Amniotic stem cell (primary cell): ENCODE results near the gene SDC4.
"Not testable (repeated sequence)": the region's sequence is repeated elsewhere in the genome, so short reads cannot be mapped to it uniquely, and the experiment has no call there.

Experiments used
- DNase-seq: peaks from one replicate; lab custom pipeline; 2025; lab: John Stamatoyannopoulos, UW

SDC4 gene

DNA sequence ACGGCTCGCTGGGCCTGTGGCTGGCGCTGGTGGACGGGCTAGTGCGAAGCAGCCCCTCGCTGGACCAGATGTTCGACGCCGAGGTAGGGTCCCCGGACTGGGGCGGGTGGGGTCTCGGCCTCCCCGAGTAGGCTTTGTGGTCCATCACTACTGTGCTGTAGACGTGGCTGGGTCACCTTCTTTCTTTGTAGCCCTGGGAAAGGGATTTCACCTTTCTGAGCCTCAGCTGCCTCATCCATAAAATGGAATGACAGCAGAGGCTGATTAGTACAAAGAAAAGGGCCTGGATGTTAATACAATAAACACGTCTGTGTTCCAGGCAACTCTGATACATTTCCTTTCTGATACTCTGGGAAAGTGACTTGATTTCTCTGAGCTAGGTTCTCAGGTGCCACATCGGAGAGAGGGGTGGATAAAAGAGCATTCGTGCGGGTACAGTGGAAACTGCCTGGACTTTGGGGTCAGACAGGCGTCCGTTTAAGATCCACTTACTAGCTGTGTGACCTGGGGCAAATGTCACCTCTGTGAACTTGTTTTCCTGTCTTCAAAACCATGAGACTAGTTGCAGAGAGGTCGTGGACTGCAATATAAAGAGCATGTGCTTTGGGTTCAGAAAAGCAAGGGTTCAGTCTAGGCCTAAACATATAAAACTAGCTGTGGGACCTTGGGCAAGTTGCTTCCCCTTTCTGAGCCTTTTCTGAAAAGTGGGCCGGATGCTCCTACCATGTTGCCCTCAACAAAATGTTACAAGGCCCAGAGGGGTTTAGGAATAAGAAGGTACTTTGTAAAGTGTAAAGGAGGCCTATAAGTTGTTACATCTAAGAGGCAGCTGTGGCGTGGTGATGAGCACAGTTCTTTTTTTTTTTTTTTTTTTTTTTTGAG lies 15.6 kb upstream of the SDC4 start:
- no peak for DNase-seq

DNA sequence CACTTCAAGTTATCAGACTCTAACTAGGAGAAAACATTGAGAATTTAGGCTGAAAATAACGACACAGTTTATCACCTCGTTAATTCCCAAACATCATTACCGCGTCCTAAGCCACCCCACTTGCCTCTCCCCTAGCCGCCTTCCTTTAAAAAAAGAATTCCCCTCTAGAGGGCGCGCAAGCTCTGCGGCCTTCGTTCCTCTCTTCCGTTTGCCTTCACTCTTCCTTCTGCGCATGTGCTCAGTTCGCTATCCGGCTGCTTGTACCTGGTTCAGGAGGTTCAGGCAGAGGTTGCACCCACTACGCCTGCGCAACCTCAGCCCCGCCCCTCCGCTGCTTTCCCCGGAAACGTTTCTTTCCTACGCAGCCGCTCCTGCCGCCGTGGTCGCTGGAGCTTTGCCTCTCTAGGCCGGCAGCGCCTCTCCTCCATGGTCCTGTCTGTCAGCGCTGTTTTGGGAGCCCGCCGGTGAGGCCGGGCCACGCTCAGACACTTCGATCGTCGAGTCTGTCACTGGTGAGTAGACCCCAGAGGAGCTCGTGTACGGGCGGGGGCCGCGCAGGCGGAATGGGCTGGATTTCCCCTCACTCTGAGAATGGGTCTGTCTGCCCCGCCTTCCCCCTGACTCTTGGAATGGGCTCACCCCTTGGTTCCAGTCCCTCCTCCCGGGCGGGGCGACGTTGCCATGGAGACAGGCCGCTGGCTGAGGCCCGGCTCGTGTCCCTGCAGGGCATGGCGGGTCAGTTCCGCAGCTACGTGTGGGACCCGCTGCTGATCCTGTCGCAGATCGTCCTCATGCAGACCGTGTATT lies 14.8 kb upstream of the SDC4 start, which contains the start of gene SYS1:
Gene SYS1, plus strand, starts transcription at position 353 of the 807 bp plus-strand sequence. Its CDS starts 376 bp downstream, at position 729.
- peak; percentile 94 for DNase-seq

DNA sequence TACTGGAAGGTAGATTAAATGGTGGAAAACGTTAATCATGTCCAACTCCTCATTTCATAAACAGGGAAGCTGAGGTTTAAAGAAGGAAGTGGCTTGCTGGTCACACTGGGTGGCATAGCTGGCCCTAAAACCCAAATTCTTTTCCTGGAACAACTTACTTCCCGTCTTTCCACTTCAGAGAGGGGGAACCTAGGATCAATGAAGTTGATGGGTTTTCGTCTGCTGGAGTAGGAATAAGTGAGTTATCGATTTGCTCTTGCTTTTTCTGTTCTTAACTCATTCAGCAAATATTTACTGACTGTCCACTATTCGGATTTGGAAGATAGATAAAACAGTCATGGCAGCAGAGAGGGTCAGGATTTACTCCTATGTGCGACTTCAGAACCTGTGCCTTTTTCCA lies 13.6 kb upstream of the SDC4 start:
- no peak for DNase-seq

DNA sequence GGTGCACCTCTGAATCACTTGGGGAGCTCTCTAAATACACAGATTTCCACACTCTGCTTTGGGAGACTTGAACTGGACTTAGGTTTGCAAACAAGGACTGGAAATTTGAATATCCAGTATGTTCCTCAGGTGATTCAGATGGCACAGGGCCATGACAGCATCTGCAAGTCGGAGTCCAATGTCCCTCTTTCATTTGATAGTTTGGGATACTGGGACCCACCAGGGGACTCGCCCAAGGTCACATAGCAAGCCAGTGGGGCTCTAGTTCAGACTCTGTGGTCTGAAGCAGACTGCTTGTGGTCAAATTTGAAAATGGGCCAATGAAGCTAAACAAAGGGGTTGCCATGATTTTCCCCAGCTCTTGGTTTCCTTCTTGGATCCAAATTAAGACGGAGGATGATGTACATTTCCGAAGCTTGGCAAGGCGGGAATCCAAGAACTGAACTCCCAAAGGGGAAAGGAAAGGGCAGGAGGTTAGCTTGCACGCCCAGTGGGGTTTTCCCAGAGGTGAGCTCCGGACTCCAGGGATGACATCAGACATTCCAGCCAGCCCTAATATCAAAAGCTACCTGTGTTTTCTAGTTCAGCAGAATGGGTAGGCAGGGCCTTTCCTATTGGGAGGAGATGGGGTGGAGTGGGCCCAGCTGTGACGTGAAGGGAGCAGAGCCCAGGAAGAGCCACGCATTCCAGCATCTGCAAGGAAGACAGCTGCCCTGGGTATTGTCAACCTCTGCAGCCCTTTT lies 11.4 kb upstream of the SDC4 start:
- DNase-seq, result no peak

DNA sequence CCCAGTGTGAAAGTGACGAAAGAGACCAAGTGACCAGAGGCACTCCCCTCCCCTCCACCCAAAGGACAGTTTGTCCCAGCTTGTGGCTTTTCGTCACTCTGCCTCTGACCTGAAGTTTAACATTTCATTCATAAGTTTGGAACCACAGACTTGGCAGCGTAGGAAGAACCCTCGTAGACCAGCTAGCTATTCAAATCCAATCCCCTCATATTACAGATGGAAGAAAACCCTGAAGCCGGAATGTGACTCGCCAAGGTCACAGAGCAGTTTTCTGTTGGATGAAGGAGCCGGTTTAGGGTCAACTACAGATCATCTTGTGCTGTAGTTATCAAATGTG lies 10.8 kb upstream of the SDC4 start:
- DNase-seq, result no peak

DNA sequence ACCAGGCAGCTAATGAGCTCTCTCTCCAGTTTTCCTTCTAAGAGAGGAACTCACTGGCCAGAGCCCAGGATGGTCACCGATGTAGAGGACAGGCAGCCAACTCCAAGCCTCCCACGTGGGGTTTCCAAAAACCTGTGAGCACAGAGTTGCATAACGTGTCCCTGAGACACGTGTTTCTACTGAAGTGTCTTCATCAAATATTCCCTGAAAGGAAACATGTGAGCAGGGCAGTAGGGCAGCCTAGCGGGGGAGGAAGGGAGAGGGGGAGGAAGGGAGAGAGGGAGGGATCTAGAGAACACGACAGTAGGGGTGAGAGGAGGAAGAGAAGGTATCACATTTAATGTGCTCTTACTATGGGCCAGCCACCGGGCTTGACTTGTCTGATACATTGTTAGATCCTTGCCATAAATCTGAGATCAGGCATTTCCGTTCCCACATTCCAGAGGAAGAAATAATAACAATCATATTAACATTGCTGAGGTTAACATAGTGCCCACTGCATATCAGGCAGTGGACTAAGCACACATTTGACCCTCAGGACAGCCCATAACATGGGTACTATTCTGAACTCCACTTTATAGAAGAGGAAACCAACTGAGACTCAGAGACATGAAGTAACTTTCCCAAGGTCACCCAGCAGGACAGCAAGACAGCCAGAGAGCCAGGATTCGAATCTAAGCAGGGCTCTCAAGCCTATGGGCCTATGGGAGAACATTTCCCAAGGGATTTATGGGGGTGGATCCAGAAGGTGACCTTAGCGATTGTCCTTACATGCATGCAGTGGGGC lies 10.3 kb upstream of the SDC4 start:
- DNase-seq, result no peak

DNA sequence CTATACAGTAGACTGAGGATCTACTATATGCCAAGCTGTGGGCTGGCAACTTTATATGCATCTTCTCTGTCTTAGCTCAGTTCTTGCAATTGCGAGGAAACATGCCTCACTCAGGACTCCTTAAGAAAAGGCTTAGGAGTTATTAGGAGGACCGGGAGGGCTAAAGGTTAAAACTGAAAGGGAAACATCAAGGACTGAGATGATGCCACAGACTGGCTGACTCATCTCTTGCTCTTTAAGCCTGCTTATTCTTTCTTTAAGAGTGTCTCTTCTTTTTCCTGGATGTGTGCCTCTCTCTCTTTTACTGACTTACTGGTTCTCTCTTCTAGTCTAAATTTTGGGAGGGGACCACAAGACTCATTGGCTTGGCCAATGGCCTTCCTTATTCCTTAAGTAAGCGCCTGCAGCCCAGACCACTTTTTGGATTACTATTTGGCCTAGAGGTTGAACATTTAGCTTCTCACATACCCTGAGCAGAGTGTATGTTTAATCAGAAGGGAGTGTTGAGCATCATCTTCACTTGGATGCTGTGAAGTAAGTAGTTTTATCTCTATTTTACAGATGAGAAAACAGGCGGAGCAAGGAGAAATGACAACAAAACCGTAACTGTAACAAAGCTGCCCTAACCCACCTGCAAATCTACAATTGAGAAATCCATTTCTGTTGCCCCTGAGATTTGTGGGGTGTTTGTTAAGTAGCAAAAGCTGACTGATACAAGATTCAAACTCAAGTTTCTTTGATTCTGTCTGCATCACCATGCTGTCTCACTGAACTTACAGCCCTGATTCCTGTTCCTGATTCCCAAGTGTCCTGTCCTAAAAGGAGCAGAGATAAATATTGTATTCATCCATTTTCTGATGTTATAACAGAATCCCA lies 7.2 kb upstream of the SDC4 start:
- DNase-seq, result no peak

DNA sequence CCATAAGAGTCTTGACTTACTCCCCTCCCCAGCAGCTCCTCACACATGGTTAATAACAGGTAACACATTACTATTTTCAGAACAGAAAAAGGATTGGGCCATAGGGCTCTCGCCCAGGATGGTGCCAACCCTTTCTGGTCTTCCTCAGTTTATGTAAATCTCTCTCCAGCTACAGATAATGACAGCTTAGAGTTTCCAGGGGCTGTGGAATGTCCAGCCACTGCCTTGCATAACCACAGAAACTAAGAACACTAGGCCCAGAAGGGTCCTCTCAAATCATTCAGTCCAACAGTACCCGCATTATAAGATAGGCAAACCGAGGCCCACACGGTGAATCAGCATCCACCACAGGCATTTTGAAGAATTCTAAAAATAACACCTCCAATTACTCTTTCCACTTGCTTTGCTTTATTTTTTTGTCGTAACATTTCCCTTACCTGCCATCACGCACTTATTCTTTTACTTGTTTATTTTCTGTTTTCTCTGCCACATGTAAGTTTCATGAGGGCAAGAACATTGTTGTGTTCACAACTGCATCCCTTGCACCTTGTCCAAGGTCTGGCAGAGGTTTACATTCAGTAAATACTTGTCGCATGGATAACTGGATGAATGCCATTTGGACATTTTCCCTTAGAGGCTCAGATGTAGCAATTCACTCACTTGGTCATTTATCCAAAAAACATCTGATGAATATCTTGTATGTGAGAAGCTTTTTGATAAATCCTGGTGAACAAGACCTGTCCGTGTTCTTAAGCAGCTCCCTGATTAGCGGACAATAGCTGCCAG lies 6.4 kb upstream of the SDC4 start:
- DNase-seq, result no peak

DNA sequence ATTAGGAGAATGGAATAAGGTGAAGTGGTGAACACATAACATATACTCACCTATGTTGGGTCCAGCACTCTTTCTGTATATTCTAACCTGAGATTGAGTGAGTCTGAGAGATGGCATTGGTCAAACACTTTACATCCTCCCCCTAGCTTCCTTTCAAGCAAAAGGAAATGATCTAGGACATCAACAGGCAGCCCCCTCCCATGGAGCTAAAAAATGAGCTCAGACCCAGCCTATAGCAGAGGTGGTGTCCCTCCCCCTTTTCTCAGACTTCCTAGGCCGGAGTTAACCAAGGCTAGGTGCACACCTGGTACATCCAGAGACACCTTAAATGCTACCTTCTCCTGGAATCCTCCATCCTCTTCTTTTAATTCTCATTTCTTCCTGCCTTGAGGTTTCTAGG lies 5.5 kb upstream of the SDC4 start:
- no peak for DNase-seq

DNA sequence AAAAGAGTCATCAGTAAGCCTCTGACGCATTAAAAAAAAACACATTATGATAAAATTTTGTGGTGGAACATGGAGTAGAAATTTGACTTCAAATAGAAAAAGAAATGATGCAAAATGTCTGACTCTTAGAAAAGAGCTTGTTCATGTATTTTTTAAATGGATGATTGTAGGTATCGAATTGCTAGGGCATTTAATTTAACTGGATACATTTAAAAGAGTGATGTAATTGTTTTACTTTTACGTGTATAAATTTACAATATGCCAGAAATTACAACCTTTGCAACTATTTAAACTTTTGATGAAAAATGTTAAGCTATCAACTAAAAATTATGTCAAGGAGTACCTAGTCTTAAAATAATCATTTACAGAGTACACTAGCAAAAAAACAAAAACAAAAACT lies 4.5 kb upstream of the SDC4 start:
- no peak for DNase-seq

DNA sequence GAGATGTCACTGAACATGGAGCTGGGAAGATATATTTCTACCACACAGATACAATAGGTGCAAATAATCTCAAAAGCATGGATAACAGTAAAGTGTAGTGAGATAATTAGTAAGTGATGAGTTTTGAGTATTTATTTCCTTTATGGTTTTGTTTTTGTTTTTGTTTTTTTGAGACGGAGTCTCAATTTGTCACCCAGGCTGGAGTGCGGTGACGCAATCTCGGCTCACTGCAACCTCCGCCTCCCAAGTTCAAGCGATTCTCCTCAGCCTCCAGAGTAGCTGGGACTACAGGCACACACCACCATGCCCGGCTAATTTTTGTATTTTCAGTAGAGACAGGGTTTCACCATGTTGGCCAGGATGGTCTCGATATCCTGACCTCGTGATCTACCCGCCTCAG lies 2.6 kb upstream of the SDC4 start:
- DNase-seq, result not testable (repeated sequence)

DNA sequence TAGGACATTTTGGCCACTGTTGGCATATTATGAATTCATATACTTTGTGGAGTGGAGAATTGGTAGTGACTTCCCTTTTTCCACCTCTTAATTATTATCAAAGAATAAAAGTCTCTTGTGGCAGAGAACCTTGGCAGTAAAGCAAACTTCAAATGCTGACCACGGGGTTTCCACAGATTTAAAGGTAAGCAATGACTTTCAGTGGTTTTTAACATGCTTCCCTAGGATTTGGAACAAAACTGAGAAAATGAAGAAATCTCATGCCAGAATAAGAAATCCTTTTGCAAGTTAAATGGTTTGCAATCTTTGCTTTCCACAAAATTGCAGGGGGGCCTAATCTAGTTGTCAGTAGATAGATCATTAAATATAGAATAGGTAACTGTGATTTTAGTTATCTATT lies 2.0 kb upstream of the SDC4 start:
- no peak for DNase-seq

DNA sequence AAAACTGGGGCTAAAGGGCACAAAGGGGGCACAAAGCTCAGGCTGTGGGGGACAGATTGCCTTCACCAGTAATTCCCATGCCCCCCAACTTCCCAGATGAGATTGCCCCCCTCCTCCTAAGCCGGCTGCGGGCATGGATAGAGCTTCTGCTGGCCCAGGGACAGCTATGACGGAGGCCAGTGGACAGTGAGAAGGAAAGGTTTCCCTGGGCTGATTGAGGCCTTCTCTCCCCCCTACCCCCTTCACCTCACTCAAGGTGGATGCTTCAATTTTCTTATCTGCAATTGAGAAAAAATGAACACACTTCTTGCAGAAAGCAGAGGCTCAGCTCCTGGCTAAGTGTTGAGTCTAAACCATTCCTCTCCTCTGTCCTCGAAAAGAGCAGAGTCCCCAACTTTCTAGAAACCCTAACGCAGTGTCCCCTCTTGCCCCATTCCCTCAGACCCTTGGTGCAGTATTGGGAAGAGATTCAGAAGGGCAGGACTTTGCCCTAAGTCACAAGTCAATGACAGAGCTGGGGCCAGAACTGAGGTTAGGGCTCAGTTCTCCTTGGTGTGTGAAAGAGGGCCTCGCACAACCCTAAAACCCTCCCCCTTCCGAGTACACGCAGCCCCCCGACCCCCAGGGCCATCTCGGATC lies 808 bp downstream of the SDC4 start:
- DNase-seq, result no peak

DNA sequence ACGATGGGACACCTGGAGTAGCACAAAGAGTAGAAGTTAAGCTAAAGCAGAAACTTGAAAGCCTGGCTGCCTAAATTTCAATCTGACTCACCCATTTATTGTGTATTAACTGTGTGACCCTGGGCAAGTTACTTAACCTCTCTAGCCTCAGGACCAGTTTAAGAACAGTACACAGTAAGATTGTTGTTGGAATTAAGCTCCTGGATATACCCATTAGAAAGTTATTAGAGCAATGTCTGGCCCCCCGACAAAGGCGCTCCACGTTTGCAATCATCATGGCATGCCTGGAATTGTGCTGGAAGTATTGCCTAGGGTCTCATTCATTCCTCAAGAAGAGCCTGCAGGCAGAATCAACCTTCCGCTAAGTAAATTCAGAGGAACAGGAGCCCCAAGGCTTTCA lies 1.4 kb downstream of the SDC4 start:
- DNase-seq, result no peak

DNA sequence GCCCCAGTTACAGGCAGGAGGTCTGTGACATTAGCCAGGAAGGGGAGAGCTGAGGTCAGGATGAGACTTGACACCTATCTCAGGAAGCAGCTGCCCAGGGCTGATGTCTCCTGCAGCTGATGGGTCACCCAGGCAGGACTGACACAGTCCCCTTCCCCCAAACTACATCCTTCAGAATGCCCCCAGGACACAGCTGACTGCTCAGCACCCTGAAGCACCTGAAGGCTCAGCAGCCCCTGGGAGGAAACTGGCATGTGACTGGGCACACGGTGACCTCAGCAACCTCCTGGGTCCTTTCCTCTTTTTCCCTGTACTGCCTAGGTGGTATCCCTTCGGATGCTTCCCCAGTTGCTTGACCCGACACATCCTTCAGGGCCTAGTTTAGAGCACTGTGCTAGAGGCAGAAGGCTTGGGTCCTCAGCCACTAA lies 1.9 kb downstream of the SDC4 start:
- DNase-seq, result no peak

DNA sequence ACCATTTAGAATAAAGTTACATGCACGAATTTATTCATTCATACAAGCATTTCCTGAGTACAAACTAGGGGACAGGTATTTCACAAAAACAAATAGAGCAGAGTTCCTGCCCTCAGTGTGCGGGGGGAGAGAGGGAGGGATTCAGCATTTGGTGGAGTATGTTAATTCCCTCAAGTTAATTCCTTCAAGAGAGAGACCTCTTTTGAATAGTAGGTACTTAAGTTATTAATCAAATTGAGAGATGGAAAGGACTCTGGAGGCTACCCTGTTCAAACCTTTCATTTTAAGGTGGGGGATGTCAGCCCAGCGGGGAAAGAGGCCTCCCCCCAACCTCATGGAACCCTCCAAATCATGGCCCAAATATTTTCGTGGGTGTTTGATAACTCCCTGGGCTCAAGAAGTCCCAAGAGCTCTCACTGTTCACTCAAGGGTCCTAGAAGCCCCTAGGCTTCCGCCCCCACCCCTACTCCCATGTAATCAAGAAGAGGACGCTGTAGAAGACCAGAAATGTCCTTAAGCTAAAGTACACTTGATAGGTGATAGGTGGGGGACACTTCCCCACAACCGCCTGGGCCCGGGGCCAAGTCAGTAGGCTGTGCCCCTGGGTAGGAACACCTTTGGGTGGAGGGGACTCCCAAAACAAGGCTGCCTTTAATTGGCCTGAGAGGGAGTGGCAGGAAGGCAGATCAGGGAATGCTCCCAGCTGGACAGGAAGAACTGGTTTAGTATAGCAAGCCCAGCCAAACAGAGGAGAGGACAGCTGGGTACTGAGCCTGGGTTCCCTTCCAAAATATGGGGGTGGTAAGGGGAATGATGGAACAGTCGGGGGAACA lies 2.9 kb downstream of the SDC4 start:
- no peak for DNase-seq

DNA sequence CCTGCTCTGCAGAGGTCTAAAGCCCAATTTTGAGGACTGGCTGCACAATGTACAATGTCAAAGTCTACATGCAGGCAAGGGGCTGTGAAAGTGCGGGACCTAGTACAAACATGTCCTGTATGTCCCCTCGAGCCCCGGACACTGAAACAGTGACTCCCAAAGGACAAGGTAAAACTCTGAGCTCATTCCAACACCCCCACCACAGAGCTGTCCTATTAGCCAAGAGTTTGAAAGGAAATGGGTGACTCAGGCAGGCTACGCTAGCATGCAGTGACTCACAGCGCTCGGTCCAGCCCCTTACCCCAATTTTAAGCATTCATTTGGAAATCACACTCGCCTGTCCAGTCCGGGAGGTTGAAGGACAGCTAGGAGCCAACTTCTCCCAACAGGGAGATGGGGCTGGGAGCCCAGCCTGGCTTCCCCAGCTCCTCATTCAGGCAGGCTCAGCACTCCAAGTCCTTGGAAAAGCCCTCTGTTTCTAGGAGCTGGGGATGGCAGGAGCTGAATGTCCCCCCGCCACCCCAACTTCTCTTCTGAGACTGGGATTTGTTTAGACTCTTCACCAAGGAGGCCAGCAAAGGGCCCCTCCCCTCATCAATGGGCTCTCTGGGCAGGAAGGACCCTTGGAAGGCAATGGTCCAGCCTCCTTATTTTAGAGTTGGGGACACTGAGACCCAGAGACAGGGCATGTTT lies 3.9 kb downstream of the SDC4 start:
- peak; percentile 81 for DNase-seq
